Measurements from ENCODE around the gene NAP1L4.

The NAP1L4 gene, protein sequence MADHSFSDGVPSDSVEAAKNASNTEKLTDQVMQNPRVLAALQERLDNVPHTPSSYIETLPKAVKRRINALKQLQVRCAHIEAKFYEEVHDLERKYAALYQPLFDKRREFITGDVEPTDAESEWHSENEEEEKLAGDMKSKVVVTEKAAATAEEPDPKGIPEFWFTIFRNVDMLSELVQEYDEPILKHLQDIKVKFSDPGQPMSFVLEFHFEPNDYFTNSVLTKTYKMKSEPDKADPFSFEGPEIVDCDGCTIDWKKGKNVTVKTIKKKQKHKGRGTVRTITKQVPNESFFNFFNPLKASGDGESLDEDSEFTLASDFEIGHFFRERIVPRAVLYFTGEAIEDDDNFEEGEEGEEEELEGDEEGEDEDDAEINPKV

DNA sequence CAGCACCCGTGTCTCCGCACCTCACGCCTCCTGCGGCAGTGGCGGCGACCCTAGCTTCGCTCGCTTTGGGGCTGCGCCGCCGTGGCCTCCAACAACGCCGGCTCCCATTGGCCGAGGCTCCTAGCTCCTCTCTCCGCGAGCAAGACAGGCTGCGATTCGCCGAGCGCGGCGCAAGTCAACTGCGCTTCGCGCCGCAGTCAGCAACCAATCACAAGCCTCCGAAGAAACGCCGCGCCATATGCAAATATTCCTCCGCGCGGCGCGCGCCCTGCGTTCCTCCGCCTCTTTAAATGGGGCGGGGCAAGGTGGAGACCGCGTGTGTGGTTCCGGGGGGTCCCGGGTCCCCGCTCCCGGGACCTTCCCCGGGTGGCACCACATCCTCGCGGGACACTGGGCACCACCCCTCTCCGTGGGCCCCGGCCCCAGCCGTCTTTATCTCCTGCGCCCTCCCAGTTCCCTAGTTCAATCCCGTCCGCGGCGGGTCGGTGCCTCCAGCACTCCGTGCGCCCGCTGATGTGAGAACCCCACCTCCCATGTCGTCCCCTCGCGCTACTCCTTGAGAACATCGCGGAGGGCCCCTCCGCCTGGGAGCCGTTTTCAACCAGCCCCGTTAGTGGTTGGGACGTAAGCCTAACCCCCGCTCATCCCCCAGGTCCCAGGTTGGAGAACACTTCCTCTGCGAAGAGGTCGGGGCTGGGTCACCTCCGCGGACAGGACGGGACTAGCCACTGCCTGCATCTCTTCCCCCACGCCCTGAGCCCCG lies at the start of gene NAP1L4:
TSS of gene NAP1L4 (minus strand) at position 96 of the 763 bp plus-strand sequence. CDS start 13,109 bp downstream, outside the sequence.
- peak; percentile 94 to 99 (median 97) for DNase-seq
- intact Hi-C loops (cut with DNase I) = no loop called here

- intact Hi-C loops (cut with DNase I) = no loop called here
- DNase-seq = peak in 1 of 10 donors; percentile 37
Measured at GRCh38 chr11:3040881-3041280, 48.8 kb upstream of the NAP1L4 start.

- DNase-seq = no peak
- intact Hi-C loops (cut with DNase I) = loop anchor here (1.0 to 2.0 kb wide), 2 partner anchors 53 to 179 kb away; no protein-coding TSS in a partner anchor
Measured at GRCh38 chr11:3037945-3038271, 45.8 kb upstream of the NAP1L4 start.

- intact Hi-C loops (cut with DNase I) = loop anchor here (1.0 to 2.0 kb wide), 2 partner anchors 54 to 180 kb away; no protein-coding TSS in a partner anchor
- peak; percentile 70 to 97 (median 90) for DNase-seq
Measured at GRCh38 chr11:3037040-3037944, 45.2 kb upstream of the NAP1L4 start.

GRCh38 chr11:3036419-3036818 lies 44.3 kb upstream of the NAP1L4 start:
- intact Hi-C loops (cut with DNase I) = loop anchor here (2.0 kb wide), 1 partner anchor 180 kb away; no protein-coding TSS in a partner anchor
- no peak for DNase-seq

DNA sequence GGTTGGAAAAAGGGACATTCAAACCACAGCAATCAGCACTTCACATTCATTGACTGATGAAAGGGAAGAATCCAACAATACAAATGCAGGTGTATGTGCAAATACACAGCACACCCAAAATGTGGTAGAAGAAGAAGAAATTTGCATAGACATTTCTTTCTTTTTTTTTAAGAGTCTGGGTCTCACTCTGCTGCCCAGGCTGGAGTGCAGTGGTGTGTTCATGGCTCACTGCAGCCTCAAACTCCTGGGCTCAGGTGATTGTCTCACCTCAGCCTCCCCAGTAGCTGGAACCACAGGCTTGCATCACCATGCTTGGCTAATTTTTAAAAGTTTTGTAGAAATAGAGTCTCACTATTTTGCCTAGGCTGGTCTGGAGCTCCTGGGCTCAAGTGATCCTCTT lies 43.2 kb upstream of the NAP1L4 start:
- no peak for DNase-seq
- intact Hi-C loops (cut with DNase I) = no loop called here

DNA sequence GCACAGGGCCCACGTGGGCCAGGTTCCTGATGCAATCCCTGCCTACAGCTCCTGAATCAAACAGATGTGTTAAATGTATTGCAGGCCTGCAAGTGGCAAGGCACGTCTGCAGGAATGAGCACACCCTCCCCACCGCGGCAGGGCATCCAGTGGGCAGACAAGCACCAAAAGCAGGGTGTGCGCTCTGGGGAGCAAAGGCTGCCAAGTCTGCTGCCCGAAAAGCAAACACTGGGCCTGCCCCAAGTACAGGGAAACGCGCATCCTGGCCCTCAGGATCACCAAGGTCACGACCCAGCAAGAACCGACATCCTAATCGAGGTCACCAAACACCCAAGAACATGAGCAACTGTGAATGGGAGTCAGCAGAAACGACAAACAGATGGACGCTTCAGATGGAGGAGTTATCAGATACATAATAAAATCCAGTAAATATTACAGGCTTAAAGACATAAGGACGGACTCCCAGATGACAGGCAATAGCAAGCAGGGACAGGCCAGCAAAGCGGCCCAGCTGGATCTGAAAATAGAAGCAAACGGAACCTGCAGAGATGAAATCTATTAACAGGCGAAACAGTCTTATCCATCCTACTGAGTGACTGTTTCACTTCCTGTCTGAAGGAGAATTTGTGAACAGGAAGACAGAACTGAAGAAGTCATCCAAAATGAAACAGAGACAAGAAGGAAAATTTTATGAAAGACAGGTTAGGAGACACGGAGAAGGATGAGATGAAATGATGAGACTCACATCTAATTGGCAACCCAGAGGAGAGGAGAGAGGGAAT lies 38.4 kb upstream of the NAP1L4 start:
- peak in 1 of 10 donors; percentile 75 for DNase-seq
- intact Hi-C loops (cut with DNase I) = no loop called here

- intact Hi-C loops (cut with DNase I) = no loop called here
- no peak for DNase-seq
Measured at GRCh38 chr11:3028813-3029212, 36.7 kb upstream of the NAP1L4 start.

- peak in 1 of 10 donors; percentile 71 for DNase-seq
- intact Hi-C loops (cut with DNase I) = no loop called here
Measured at GRCh38 chr11:3026803-3027202, 34.7 kb upstream of the NAP1L4 start.

DNA sequence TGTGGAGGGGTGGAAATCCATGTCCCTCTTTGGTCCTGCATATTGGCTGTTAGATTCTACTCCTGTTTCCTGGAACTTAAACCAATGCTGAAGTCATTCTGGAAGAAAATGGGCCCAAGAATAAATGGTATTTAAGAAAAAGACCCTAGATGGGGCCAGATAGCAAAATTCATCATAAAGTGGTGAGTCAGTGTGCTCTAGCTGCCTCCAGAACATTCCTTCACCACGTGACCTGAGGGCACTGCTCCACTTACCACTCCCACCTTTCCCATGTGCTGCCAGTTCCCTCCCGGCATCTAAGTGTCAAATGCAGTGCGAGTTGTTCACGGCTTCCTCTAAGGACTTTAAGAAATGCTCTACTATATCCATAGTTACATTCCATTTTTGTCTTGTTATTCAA lies 30.9 kb upstream of the NAP1L4 start:
- intact Hi-C loops (cut with DNase I) = no loop called here
- DNase-seq = no peak

DNA sequence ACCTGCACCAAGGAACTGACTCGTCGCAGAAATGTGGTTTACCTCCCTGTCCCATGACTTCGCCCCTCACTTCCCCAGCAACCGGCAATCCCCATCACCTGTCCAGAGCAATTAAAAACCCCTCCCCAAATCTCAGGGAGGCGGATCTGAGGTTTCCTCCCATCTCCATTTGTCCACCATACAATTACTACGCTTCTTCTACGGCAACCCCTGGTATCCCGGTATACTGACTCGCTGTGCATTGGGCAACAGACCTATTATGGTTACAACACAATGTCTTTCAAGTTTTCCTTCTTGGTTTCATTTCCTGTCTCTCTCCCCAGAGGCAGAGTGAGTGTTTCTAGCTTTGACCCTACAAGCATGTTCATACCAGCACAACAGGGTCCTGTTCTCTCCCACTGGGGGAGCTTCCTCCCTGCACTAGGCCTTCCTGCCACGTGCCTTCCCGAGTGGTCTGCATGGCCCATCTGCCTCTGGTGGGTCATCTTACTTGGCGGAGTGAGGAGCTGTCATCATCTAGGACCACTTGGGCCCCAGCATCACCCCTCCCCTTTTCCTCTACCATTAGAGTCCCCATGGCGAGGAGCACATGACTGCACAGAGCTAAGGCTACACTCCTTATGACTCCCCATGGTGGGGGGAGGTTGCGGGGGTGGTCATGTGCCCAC lies 30.3 kb upstream of the NAP1L4 start:
- intact Hi-C loops (cut with DNase I) = no loop called here
- DNase-seq = peak in 1 of 10 donors; percentile 36

GRCh38 chr11:3021125-3021524 lies 29.0 kb upstream of the NAP1L4 start:
- peak in 5 of 10 donors; percentile 53 to 91 (median 56) for DNase-seq
- intact Hi-C loops (cut with DNase I) = loop anchor here (1.0 to 2.0 kb wide), 2 partner anchors 38 to 46 kb away; no protein-coding TSS in a partner anchor

DNA sequence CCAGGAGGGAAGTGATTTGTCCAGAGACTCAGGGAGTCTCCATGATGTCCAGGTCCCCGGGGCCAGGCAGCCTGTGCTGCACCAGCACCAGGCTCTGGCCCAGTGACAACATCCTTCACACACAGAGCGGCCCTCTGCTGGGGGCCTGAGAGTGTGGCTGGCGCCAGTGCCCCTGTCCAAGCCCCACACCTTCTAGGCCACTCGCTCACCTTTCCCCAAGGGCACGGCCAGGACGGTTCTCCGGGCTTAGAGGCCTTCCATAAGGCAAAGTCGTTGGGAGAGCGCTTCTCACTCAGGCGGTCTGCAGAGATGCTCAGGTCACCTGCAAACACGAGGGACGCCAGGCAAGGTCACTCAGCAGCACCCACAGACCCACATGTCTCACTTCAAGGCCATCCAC lies 27.9 kb upstream of the NAP1L4 start:
- no peak for DNase-seq
- intact Hi-C loops (cut with DNase I) = loop anchor here (2.0 kb wide), 1 partner anchor 37 kb away; no protein-coding TSS in a partner anchor

- intact Hi-C loops (cut with DNase I) = no loop called here
- no peak for DNase-seq
Measured at GRCh38 chr11:3018596-3018995, 26.5 kb upstream of the NAP1L4 start.

- intact Hi-C loops (cut with DNase I) = no loop called here
- DNase-seq = no peak
Measured at GRCh38 chr11:3016861-3017260, 24.7 kb upstream of the NAP1L4 start.

DNA sequence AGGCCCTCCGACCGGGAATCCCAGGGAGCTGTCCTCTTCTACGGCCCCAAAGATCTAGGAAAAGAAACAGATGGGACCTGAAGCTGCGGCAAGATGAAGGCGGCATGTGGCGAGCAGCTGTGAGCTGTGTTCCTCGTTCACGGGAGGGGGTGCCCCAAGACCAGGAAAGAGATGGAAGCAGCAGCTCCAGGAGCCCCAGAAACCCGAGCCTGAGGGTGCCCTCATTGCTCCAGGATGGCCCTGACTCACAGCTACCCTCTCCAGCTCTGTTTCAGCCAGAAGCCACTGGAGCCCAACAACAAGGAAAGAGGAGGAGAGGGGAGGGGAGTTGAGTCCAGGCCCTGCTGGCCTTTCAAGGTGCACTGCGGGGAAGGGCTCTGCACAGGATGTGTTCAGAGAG lies 23.7 kb upstream of the NAP1L4 start:
- DNase-seq = no peak
- intact Hi-C loops (cut with DNase I) = no loop called here

- intact Hi-C loops (cut with DNase I) = no loop called here
- DNase-seq = no peak
Measured at GRCh38 chr11:3014943-3015342, 22.8 kb upstream of the NAP1L4 start.

- DNase-seq = peak in 2 of 10 donors; percentile 52 to 62
- intact Hi-C loops (cut with DNase I) = no loop called here
Measured at GRCh38 chr11:3014057-3014938, 22.2 kb upstream of the NAP1L4 start.

All from posterior cingulate gyrus (tissue), 11 donors.